Measurements from ENCODE around the gene NCAM1. TPM values are rescaled to one million over a fixed set of nuclear protein-coding genes. Genes with fewer than 3 reads are reported as not detected.

The NCAM1 gene
- total RNA-seq, 1 experiment from 2014 or later: 0.22 TPM

DNA sequence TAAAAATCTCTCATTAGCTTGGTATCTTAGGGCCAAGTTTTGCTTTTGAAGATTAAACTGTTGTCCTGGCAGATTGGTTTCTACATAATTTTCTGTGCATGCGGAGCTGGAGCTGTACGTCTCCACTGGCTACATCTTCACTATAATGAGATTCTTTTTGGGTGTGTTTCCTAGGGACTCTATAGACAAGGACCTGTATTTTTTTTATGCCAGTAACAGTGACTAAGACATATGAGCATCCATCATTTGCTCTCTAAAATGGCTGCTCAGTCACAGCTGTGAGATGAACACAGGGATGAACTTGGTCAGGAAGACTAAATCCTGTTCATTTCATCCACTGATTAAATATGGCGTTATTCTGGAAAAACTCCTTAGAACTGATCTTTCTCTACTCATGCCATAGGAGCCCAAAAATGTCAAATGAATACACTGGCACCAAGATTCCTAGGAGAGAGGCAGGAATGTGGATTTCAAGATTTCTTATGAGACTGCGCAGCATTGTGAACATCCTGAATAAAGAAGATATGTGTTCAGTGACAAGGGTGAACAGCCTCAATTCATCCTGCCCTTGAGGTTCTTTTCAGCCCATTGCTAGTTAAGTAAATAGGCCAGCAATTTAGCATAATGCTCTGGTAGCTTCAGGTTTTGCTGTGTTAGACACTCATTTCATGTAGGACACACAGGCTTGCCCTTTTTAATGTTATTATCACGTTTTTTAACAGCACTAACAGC, 168.2 kb downstream of the NCAM1 start:
- no peaks in the 10 kb centered on the region for H4K20me1 ChIP-seq (ENCODE audit: insufficient read depth)
- H3K4me1 ChIP-seq (ENCODE audit: control insufficient read depth in 1 of 2, insufficient read depth in 2 of 2, low read length in 2 of 2): no peaks in the 10 kb centered on the region
- H3K9me3 ChIP-seq (ENCODE audit: control insufficient read depth in 1 of 2, insufficient read depth in 1 of 2, low read depth in 1 of 2, low read length in 2 of 2): no peaks in the 10 kb centered on the region
- ChIA-PET CTCF (no interaction called here), POLR2A (no interaction called here), RAD21 (ENCODE audit: low non-redundant PET in 1 of 2, low total read pairs in 2 of 2, uncharacterized antibody in 2 of 2, unreplicated experiment in 2 of 2) (no interaction called here)
- no peak for DNase-seq (ENCODE audit: low read depth, low spot score)
- BruUV-seq (replicated peaks): no TSS peak
- no peaks in the 10 kb centered on the region for H3K79me2 ChIP-seq (ENCODE audit: insufficient read depth, low read length)
- ATAC-seq: no peak
- H3K27me3 ChIP-seq (ENCODE audit: insufficient read depth, low read length): peaks cover 27% of the 10 kb centered on the region
- no peak overlapping the region for H3K4me2 ChIP-seq (ENCODE audit: low read length)
- H3K36me3 ChIP-seq (ENCODE audit: control insufficient read depth in 1 of 2, insufficient read depth in 2 of 2, low read length in 2 of 2): no peaks in the 10 kb centered on the region
- no peak overlapping the region for H3K9ac ChIP-seq (ENCODE audit: low read length)
- H2AFZ ChIP-seq (ENCODE audit: low read depth, low read length, poor library complexity, severe bottlenecking): no peak overlapping the region
- H3K27ac ChIP-seq (ENCODE audit: low read depth, low read length): no peak overlapping the region
- TF ChIP-seq POLR2A (IDR thresholded peaks at IDR 0.05; ENCODE audit: borderline replicate concordance, extremely low read depth, insufficient read depth, insufficient read length) (no peak), FOSL1 (IDR thresholded peaks at IDR 0.05; ENCODE audit: low read depth) (no peak), JUND (IDR thresholded peaks at IDR 0.05) (no peak), SRF (IDR thresholded peaks at IDR 0.05; ENCODE audit: low read depth) (no peak), ELF1 (IDR thresholded peaks at IDR 0.05; ENCODE audit: borderline replicate concordance, low read depth) (no peak), YY1 (IDR thresholded peaks at IDR 0.05; ENCODE audit: extremely low read depth, insufficient replicate concordance, low read depth, low read length) (no peak), CBX3 (IDR thresholded peaks at IDR 0.05; ENCODE audit: low read depth) (no peak), EZH2phosphoT487 (IDR thresholded peaks at IDR 0.05; ENCODE audit: borderline replicate concordance) (no peak), ZFX (IDR thresholded peaks at IDR 0.05) (no peak)
- intact Hi-C loops (cut with micrococcal nuclease): no loop called here
- no peak overlapping the region for H3K4me3 ChIP-seq (replicated peaks in 1 of 2; ENCODE audit: low read depth in 1 of 2, low read length in 2 of 2)
- no peaks in the 10 kb centered on the region for H3K9me2 ChIP-seq (ENCODE audit: insufficient read depth)

- Histone ChIP-seq H3K9me2 (ENCODE audit: insufficient read depth) (no peaks in the 10 kb centered on the region), H2AFZ (ENCODE audit: low read depth, low read length, poor library complexity, severe bottlenecking) (no peak overlapping the region), H3K4me1 (ENCODE audit: control insufficient read depth in 1 of 2, insufficient read depth in 2 of 2, low read length in 2 of 2) (no peaks in the 10 kb centered on the region), H3K9ac (ENCODE audit: low read length) (no peak overlapping the region), H3K36me3 (ENCODE audit: control insufficient read depth in 1 of 2, insufficient read depth in 2 of 2, low read length in 2 of 2) (no peaks in the 10 kb centered on the region), H3K27ac (ENCODE audit: low read depth, low read length) (no peak overlapping the region), H3K4me3 (replicated peaks in 1 of 2; ENCODE audit: low read depth in 1 of 2, low read length in 2 of 2) (no peak overlapping the region), H3K27me3 (ENCODE audit: insufficient read depth, low read length) (peaks cover 41% of the 10 kb centered on the region; the same call in 1 of the 2 replicates), H3K9me3 (ENCODE audit: control insufficient read depth in 1 of 2, insufficient read depth in 1 of 2, low read depth in 1 of 2, low read length in 2 of 2) (no peaks in the 10 kb centered on the region), H4K20me1 (ENCODE audit: insufficient read depth) (no peaks in the 10 kb centered on the region), H3K79me2 (ENCODE audit: insufficient read depth, low read length) (no peaks in the 10 kb centered on the region), H3K4me2 (ENCODE audit: low read length) (no peak overlapping the region)
- RAD21 ChIA-PET (ENCODE audit: low non-redundant PET in 1 of 2, low total read pairs in 2 of 2, uncharacterized antibody in 2 of 2, unreplicated experiment in 2 of 2): no interaction called here
- intact Hi-C loops (cut with micrococcal nuclease): no loop called here
- BruUV-seq (replicated peaks): no TSS peak
- CTCF ChIA-PET: no interaction called here
- POLR2A ChIA-PET: no interaction called here
- DNase-seq (ENCODE audit: low read depth, low spot score): no peak
- no peak for TF ChIP-seq POLR2A (IDR thresholded peaks at IDR 0.05; ENCODE audit: borderline replicate concordance, extremely low read depth, insufficient read depth, insufficient read length)
- no peak for TF ChIP-seq RAD21 (IDR thresholded peaks at IDR 0.05; ENCODE audit: low read depth)
- TF ChIP-seq ZFX (IDR thresholded peaks at IDR 0.05): no peak
- TF ChIP-seq CTCF (IDR thresholded peaks at IDR 0.05 in 2 of 3, conservative IDR thresholded peaks at IDR 0.05 in 1 of 3; ENCODE audit: borderline replicate concordance in 1 of 3, insufficient read depth in 1 of 3, low read depth in 2 of 3, low read length in 2 of 3): no peak
- TF ChIP-seq, protein P1, sequence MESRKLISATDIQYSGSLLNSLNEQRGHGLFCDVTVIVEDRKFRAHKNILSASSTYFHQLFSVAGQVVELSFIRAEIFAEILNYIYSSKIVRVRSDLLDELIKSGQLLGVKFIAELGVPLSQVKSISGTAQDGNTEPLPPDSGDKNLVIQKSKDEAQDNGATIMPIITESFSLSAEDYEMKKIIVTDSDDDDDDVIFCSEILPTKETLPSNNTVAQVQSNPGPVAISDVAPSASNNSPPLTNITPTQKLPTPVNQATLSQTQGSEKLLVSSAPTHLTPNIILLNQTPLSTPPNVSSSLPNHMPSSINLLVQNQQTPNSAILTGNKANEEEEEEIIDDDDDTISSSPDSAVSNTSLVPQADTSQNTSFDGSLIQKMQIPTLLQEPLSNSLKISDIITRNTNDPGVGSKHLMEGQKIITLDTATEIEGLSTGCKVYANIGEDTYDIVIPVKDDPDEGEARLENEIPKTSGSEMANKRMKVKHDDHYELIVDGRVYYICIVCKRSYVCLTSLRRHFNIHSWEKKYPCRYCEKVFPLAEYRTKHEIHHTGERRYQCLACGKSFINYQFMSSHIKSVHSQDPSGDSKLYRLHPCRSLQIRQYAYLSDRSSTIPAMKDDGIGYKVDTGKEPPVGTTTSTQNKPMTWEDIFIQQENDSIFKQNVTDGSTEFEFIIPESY (IDR thresholded peaks at IDR 0.05; ENCODE audit: extremely low read depth, insufficient replicate concordance, low read length): no peak
- no peak for TF ChIP-seq CEBPB (IDR thresholded peaks at IDR 0.05; ENCODE audit: low read depth)
- TF ChIP-seq FOSL1 (IDR thresholded peaks at IDR 0.05; ENCODE audit: low read depth): no peak
- no peak for TF ChIP-seq SP1 (IDR thresholded peaks at IDR 0.05; ENCODE audit: low read depth)
- no peak for TF ChIP-seq ELF1 (IDR thresholded peaks at IDR 0.05; ENCODE audit: borderline replicate concordance, low read depth)
- no peak for TF ChIP-seq ZNF274 (IDR thresholded peaks at IDR 0.05; ENCODE audit: low read depth, low read length)
- no peak for TF ChIP-seq EZH2phosphoT487 (IDR thresholded peaks at IDR 0.05; ENCODE audit: borderline replicate concordance)
- TF ChIP-seq SIN3A (IDR thresholded peaks at IDR 0.05; ENCODE audit: low read depth): no peak
- ATAC-seq: no peak
Observed at GRCh38 chr11:113131036-113131775, 170.0 kb downstream of the NCAM1 start.
